GM06990 (cell line): ENCODE results near the gene METAP1.

Experiments used
- DNase-seq: peaks from one replicate; pipeline ENCODE4 v3.0.0-alpha.2; 2011; ENCODE audit not compliant: insufficient read length; ENCODE audit errors: extremely low read depth
- H3K27me3 ChIP-seq: replicated peaks from 2 replicates; pipeline ENCODE4 v1.6.0; 2011; ENCODE audit warnings: low read length; ENCODE audit not compliant: control insufficient read depth, insufficient read depth
- H3K36me3 ChIP-seq: 2 replicates; pipeline ENCODE4 v1.5.1; 2011; ENCODE audit warnings: low read length; ENCODE audit not compliant: control insufficient read depth, insufficient read depth
- H3K4me3 ChIP-seq: replicated peaks from 2 replicates; pipeline ENCODE4 v1.5.1; 2011; ENCODE audit warnings: low read depth, mild to moderate bottlenecking, control low read depth, low read length
- TF ChIP-seq, protein P1 (sequence below): IDR thresholded peaks from 2 replicates; pipeline ENCODE4 v1.5.1; 2011; ENCODE audit warnings: low read length, control low read depth, mild to moderate bottlenecking, inconsistent platforms; ENCODE audit not compliant: insufficient read depth, poor library complexity, severe bottlenecking

METAP1 gene

GRCh38 chr4:99028187-99028586 is 32.7 kb downstream of the METAP1 start:
- DNase-seq = no peak
- H3K36me3 ChIP-seq = no peaks in the 10 kb centered on the region
- TF ChIP-seq, protein P1, sequence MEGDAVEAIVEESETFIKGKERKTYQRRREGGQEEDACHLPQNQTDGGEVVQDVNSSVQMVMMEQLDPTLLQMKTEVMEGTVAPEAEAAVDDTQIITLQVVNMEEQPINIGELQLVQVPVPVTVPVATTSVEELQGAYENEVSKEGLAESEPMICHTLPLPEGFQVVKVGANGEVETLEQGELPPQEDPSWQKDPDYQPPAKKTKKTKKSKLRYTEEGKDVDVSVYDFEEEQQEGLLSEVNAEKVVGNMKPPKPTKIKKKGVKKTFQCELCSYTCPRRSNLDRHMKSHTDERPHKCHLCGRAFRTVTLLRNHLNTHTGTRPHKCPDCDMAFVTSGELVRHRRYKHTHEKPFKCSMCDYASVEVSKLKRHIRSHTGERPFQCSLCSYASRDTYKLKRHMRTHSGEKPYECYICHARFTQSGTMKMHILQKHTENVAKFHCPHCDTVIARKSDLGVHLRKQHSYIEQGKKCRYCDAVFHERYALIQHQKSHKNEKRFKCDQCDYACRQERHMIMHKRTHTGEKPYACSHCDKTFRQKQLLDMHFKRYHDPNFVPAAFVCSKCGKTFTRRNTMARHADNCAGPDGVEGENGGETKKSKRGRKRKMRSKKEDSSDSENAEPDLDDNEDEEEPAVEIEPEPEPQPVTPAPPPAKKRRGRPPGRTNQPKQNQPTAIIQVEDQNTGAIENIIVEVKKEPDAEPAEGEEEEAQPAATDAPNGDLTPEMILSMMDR = no peak

GRCh38 chr4:99029018-99029735 is 33.7 kb downstream of the METAP1 start:
- TF ChIP-seq, protein P1 = no peak
- Histone ChIP-seq H3K27me3 (no peaks in the 10 kb centered on the region), H3K4me3 (no peak overlapping the region), H3K36me3 (no peaks in the 10 kb centered on the region)
- no peak for DNase-seq

More at GRCh38 chr4:99028187-99028586, 32.7 kb downstream of the METAP1 start:
- Histone ChIP-seq H3K27me3 (no peaks in the 10 kb centered on the region), H3K4me3 (no peak overlapping the region)

DNA sequence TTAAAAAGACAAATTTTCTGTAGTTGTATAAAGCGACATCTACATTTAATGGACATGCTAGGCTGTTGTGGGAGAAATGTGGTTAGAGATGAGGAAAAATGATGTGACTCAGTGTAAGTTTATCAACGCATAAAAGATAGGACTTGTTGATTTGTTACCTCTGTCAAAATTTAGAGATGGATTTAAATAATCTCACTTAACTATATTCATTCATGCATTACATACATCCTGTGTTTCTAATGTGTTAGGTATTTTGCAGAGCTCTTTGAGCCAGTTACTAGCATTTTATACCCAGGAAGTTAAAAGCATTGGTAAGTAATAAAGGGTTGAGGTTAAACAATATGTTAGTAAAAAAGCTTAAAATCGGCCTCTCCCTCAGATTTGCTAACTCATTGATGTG is 34.3 kb downstream of the METAP1 start:
- DNase-seq = no peak
- Histone ChIP-seq H3K36me3 (no peaks in the 10 kb centered on the region), H3K27me3 (no peaks in the 10 kb centered on the region), H3K4me3 (no peak overlapping the region)
- TF ChIP-seq, protein P1 = no peak

- Histone ChIP-seq H3K36me3 (no peaks in the 10 kb centered on the region), H3K27me3 (no peaks in the 10 kb centered on the region), H3K4me3 (no peak overlapping the region)
- TF ChIP-seq, protein P1 = no peak
- no peak for DNase-seq
Observed at GRCh38 chr4:99033956-99034355, 38.4 kb downstream of the METAP1 start.

DNA sequence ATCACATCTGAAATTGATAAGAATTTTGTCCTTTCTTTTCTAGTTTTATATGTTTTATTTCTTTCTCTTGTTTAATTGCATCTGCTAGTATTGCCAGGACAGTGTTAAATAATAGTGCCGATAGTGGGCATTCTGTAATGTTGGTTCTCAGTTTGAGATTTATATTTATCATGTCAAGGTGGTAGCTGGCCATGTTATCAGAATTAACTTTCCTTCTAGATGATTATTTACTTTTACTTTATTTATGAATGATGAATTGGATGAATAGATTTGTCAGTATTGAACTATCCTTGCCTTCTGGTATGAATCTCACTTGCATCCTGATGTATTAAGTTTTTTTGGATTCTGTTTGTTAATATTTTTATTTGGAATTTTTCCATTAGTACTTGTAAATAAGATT is 42.7 kb downstream of the METAP1 start:
- TF ChIP-seq, protein P1 = no peak
- Histone ChIP-seq H3K36me3 (no peaks in the 10 kb centered on the region), H3K4me3 (no peak overlapping the region), H3K27me3 (no peaks in the 10 kb centered on the region)
- DNase-seq = no peak
